Astrocyte (in vitro differentiated cells and primary cell): ENCODE measurements around the gene CCL17.

Experiments used
- CTCF ChIP-seq: IDR thresholded peaks from 2 replicates; pipeline ENCODE4 v1.5.1; 2011; ENCODE audit warnings: low read depth, mild to moderate bottlenecking, inconsistent platforms, low read length, moderate library complexity; ENCODE audit not compliant: insufficient read depth
- EZH2 ChIP-seq: IDR thresholded peaks from 2 replicates; pipeline ENCODE4 v1.6.1; 2012; ENCODE audit warnings: mild to moderate bottlenecking, low read length, inconsistent platforms; ENCODE audit not compliant: insufficient read depth

GRCh38 chr16:57413301-57413730 is 8.7 kb downstream of the CCL17 start:
- TF ChIP-seq CTCF (no peak), EZH2 (no peak)
